ENCODE results near the gene C3orf62.

Gene C3orf62

GRCh38 chr3:49278548-49278947 lies 1.5 kb upstream of the C3orf62 start:
- no peak for TF ChIP-seq CTCF (IDR thresholded peaks at IDR 0.05)
- H3K4me1 ChIP-seq, result peaks cover 0 to 21% (median 11%) of the 10 kb centered on the region in 4 donors
- H3K27me3 ChIP-seq, result no peaks in the 10 kb centered on the region
- intact Hi-C loops (cut with DNase I; ENCODE audit: low total_unique reads), result loop anchor here (5.0 kb wide), 1 partner anchor 106 kb away; the partner anchor contains the start of gene KLHDC8B
- peaks cover 12 to 40% (median 37%) of the 10 kb centered on the region in 3 donors for H3K36me3 ChIP-seq
- DNase-seq, result no peak
- no peak overlapping the region for H3K4me3 ChIP-seq
- H3K9me3 ChIP-seq, result no peaks in the 10 kb centered on the region
- H3K27ac ChIP-seq, result peak overlapping the region; percentile 90 to 96

- intact Hi-C loops (cut with DNase I; ENCODE audit: low total_unique reads), result loop anchor here (5.0 kb wide), 1 partner anchor 105 kb away; the partner anchor contains the start of gene KLHDC8B
- TF ChIP-seq CTCF (IDR thresholded peaks at IDR 0.05), result no peak
- H3K9me3 ChIP-seq, result no peaks in the 10 kb centered on the region
- DNase-seq, result no peak
- H3K4me1 ChIP-seq, result peaks cover 0 to 21% (median 11%) of the 10 kb centered on the region in 4 donors
- H3K36me3 ChIP-seq, result peaks cover 7 to 28% (median 26%) of the 10 kb centered on the region in 3 donors
- peak overlapping the region; percentile 54 to 55 for H3K4me3 ChIP-seq
- H3K27me3 ChIP-seq, result no peaks in the 10 kb centered on the region
- peak overlapping the region; percentile 90 to 96 for H3K27ac ChIP-seq
Observed at GRCh38 chr3:49277383-49277775, 347 bp upstream of the C3orf62 start.

- intact Hi-C loops (cut with DNase I; ENCODE audit: low total_unique reads), result no loop called here
- H3K9me3 ChIP-seq, result no peaks in the 10 kb centered on the region
- no peak overlapping the region for H3K27ac ChIP-seq
- peaks cover 0 to 7% (median 4%) of the 10 kb centered on the region in 3 donors for H3K36me3 ChIP-seq
- peaks cover 0 to 18% (median 11%) of the 10 kb centered on the region in 4 donors for H3K4me1 ChIP-seq
- DNase-seq, result no peak
- H3K27me3 ChIP-seq, result no peaks in the 10 kb centered on the region
- no peak overlapping the region for H3K4me3 ChIP-seq
- TF ChIP-seq CTCF (IDR thresholded peaks at IDR 0.05), result no peak
Observed at GRCh38 chr3:49273825-49274532, 3.1 kb downstream of the C3orf62 start.

- intact Hi-C loops (cut with DNase I; ENCODE audit: low total_unique reads), result no loop called here
- Histone ChIP-seq H3K4me3 (no peak overlapping the region), H3K36me3 (peaks cover 0 to 4% (median 0%) of the 10 kb centered on the region in 3 donors), H3K9me3 (no peaks in the 10 kb centered on the region), H3K4me1 (peaks cover 0 to 15% (median 13%) of the 10 kb centered on the region in 4 donors), H3K27ac (no peak overlapping the region), H3K27me3 (no peaks in the 10 kb centered on the region)
- no peak for DNase-seq
- no peak for TF ChIP-seq CTCF (IDR thresholded peaks at IDR 0.05)
Observed at GRCh38 chr3:49271047-49271446, 6.0 kb downstream of the C3orf62 start.

GRCh38 chr3:49270156-49270500 lies 6.9 kb downstream of the C3orf62 start:
- Histone ChIP-seq H3K27me3 (no peaks in the 10 kb centered on the region), H3K4me1 (peaks cover 0 to 11% (median 7%) of the 10 kb centered on the region in 4 donors), H3K9me3 (no peaks in the 10 kb centered on the region), H3K27ac (no peak overlapping the region), H3K36me3 (peaks cover 0 to 4% (median 0%) of the 10 kb centered on the region in 3 donors), H3K4me3 (no peak overlapping the region)
- TF ChIP-seq CTCF (IDR thresholded peaks at IDR 0.05), result no peak
- no peak for DNase-seq
- intact Hi-C loops (cut with DNase I; ENCODE audit: low total_unique reads), result no loop called here
